LNCAP (cell line): ENCODE measurements around the gene LRP1-AS.

Experiments
- TF ChIP-seq, protein P1 (sequence below): fragments of 450-650 bp; IDR thresholded peaks from 2 replicates; pipeline ENCODE4 v1.5.1; 2017; ENCODE audit warnings: mild to moderate bottlenecking

The LRP1-AS gene

DNA sequence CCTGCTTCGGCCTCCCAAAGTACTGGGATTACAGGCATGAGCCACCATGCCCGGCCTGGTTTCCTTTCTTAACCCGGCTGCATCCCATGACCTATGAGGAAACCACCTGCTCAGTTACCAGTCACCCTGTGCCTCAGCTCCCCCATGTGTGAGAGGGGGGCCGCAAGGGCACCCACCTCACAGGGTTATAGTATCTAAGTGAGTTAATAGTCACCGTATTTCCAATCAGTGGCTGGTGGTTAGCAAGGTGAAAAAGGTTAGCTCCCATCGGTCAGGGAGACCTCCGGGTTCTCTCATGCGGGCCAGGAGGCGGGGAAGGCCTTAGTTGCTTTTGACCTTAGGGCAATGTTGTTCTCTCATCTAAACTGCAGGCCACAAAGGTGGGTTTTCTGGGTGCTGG is 12.5 kb downstream of the LRP1-AS start:
- TF ChIP-seq, protein P1, sequence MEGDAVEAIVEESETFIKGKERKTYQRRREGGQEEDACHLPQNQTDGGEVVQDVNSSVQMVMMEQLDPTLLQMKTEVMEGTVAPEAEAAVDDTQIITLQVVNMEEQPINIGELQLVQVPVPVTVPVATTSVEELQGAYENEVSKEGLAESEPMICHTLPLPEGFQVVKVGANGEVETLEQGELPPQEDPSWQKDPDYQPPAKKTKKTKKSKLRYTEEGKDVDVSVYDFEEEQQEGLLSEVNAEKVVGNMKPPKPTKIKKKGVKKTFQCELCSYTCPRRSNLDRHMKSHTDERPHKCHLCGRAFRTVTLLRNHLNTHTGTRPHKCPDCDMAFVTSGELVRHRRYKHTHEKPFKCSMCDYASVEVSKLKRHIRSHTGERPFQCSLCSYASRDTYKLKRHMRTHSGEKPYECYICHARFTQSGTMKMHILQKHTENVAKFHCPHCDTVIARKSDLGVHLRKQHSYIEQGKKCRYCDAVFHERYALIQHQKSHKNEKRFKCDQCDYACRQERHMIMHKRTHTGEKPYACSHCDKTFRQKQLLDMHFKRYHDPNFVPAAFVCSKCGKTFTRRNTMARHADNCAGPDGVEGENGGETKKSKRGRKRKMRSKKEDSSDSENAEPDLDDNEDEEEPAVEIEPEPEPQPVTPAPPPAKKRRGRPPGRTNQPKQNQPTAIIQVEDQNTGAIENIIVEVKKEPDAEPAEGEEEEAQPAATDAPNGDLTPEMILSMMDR = no peak

GRCh38 chr12:57133916-57134315 is 13.5 kb downstream of the LRP1-AS start:
- TF ChIP-seq, protein P1 = no peak

- TF ChIP-seq, protein P1 = no peak
Observed at GRCh38 chr12:57133013-57133569, 14.3 kb downstream of the LRP1-AS start.

- TF ChIP-seq, protein P1 = no peak
Observed at GRCh38 chr12:57131896-57132744, 15.3 kb downstream of the LRP1-AS start.

DNA sequence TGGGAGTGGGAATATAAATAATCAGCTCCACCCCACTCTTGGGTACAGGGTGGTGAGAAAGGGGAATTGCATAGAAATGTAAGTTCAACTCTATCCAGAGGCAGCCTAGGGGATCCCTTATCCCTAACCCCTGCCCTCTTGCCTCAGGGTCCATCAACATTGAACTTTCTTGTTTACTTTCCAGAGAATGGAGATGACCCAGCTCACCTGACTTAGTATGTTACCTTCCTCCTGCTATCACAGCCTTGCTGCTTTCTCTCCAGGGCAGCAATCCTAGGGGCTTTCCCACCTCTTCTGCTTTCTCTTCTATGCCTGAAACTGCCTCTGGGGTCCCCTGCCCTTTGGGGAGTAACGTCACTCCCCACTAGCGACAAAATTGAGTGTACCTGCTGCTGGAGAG is 16.5 kb downstream of the LRP1-AS start:
- TF ChIP-seq, protein P1 = no peak

DNA sequence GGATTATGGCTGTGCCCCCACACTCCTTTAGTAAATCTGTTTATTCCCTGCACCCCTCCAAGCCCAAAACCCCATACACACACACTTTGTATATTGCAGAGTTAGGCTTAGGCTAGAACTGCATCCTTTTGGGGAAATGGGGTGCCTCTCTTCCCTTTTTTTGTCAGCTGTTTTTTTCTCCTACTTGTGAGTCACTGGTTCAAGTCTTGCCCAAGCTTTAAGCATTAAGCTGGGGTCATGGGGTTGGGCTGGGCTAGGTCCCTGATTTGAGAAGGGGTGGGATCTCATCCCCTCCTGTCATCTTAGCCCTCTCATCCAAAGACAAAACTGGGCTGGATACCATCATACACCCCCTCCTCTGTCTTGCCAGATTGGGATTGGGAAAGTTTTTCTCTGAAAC is 17.5 kb downstream of the LRP1-AS start:
- TF ChIP-seq, protein P1 = no peak

DNA sequence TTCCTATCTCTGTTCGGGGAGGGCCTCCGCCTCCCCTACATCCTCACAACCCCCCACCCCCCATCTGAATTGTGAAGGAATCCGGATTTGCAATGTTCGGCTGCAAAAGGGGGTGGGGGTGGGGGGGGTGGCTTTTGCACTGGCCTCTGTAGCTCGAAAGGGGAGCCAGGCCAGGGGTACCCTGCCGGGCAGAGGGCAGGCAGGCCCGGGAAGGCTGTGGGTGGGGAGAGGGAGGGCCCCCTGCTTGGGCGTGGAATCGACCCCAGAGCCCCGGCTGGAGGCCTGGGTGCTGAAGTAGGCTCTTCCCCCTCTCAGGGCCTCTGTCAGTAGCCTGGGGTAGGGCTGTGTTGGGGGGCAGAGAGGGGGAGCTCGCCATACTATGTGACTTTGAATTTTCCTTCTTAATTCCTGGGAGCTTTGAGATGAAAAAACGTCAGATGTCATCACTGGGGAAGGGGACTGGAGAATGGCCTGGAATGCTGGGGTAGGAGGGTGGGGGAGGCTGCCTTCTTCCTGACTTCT is 18.0 kb downstream of the LRP1-AS start:
- TF ChIP-seq, protein P1 = no peak
